DLD1 (cell line): ENCODE results near the gene CBX6.

Experiments used
- in situ Hi-C: cut with HindIII; loops from 2 replicates; pipeline ENCODE4 v1.10.0; 2017; ENCODE audit warnings: low sequenced_read_pairs

The CBX6 gene

DNA sequence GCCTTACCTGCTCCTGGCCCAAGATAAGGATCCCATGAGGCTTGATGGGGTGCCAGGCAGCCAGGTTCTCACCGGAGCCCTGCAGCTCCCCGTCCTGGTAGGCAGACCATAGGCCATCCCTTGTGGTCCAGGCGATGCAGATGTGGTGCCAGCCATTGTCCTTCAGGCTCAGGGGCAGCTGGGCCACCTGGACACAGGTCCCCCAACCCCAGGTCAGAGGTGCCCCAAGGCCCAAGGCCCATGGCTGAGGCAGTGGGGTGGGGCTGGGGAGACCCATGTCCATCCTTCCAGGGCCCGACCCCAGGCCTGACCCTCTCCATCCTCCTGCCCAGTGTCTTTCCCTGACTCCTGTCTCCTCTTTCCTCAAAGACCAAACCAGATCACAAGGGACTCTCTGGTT, 48.9 kb downstream of the CBX6 start:
- in situ Hi-C loops = no loop called here

DNA sequence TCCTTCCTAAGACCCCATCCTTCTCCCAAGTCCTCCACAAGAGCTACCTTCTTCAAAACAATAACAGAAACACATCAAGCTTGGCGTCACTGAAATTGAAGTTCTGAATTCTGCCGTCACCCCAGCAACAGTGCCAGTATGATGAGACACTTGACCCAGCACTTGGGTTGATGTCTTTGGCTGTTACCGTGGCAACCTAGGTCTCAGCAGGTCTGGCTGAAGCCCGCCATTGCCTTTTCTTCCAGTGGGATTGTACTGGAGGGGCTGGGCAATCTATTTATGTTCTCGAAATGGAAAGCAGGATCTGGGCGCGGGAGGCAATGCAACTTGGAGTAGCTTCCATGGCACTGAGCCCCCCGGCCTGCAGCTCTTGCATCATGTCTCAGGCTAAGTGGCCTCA, 52.0 kb downstream of the CBX6 start:
- in situ Hi-C loops = no loop called here

DNA sequence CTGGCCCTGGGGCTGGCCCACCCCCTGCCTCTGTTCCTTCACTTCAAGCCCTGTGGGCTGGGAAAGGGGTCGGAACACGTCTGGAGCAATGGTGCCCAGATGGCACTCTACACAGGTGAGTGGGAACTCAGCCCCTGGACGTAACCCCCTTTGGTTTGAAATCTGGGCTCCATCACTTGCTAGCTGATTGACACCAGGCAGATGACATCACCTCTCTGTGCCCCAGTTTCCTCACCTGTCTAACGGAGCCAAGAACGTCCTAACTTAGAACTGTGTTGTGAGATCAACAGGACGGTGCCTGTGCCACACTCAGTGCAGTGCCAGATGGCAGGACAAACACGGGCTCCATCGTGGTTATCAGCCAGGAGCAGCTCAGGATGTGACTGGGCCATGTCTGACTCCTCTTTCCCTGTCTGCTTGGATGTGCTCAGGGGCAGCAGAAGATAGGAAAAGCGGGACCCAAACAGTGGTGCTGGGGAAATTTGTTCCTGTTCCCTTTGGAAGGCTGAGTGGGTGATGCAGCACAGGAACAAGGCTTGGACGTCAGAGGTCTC, 52.6 kb downstream of the CBX6 start:
- in situ Hi-C loops = no loop called here

DNA sequence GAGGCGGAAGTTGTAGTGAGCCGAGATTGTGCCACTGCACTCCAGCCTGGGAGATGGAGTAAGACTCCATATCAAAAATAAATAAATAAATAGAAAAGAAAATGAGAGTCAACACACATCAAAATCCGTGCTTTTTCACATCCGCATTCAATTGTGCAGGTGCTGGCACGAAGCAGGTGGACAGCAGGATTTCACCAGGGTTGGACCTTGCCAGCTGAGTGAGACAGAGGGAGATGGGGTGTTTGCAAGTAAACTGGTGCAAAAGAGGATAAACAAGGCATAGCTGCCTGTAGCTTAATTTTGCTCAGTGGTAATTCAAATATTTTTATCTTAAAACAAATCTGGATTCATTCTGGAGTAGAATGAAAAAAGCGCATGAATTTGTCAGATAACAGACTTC, 54.8 kb downstream of the CBX6 start:
- in situ Hi-C loops = no loop called here

DNA sequence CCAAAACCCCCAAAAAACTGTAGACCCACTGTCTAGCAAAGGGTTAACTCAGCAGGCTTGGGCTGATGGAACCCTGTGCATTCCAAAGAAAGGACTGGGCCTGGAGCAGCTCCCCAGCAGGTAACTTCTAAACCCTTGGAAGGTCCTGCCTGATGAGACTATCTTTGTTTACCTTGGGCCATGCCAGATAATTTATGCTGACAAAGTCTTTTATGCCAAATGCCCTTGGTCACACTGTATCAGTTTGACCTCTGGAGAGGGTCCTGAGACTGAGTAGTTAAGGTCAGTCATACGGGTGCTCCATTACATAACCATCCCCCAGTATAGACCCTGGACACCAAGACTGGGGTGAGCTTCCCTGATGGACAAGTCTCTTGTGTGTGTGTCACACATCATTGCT, 56.2 kb downstream of the CBX6 start:
- in situ Hi-C loops = no loop called here
